Smooth muscle cell of the pulmonary artery (primary cell): ENCODE data around the gene CHIC1. TPM values are rescaled to one million over a fixed set of nuclear protein-coding genes. Genes with fewer than 3 reads are reported as not detected.

ENCODE experiments used
- total RNA-seq: library from RNA; depleted of rRNA; stranded (reverse); fragments of >200 nt; gene quantifications from 2 replicates; pipeline ENCODE4 v1.2.3, GENCODE V29; 2014

Gene CHIC1
- 8.1 and 10.2 TPM in 2 replicates for total RNA-seq

GRCh38 chrX:73562984-73563737, at the start of gene CHIC1:
TSS of gene CHIC1 (plus strand) at chrX:73563197. CDS start at chrX:73563285, 88 bp downstream.

Other genes starting within 250 kb of the CHIC1 start
- gene CDX4, start 116.1 kb upstream of the CHIC1 start, total RNA-seq, result not detected in 2 replicates